ENCODE results near the gene NFIB. TPM values are rescaled to one million over a fixed set of nuclear protein-coding genes. Genes with fewer than 3 reads are reported as not detected.
A peak's percentile ranks its signal among the peaks of the same experiment; 100 is the strongest.

NFIB gene
- total RNA-seq, 1 donor from 2014 or later, result 1.5 TPM

DNA sequence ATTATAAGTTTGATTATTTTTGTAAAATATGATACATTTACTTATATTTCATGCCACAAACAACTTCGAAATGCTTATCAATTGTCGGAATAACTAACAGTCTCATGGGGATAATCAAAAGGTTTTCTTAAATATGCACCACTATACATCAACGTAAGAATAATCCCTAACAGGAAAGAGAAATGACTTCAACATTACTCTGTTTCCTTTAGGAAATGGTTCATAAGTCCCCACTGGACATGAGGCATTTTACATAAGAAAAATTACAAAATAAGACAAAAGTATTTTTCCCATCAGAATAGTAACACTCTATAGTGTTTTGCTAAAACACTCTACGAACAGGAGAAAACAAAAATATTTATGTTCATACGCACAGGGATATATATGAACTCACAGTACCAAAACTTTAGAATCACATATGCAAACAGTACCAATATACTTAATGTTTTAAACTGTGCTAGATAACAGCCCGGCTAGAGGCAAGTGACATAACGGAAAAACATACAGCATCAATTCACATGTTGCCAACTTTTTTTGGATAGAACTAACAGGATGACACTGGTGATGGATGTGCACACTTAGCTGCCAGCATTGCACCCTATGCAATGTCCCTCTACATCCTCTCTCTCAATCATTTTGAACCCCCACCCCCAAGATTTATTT is 120.5 kb downstream of the NFIB start:
- Mint-ChIP-seq H3K9me3 (ENCODE audit: unreplicated experiment) (no peaks in the 10 kb centered on the region), H3K36me3 (ENCODE audit: unreplicated experiment) (no peaks in the 10 kb centered on the region), H3K4me3 (ENCODE audit: unreplicated experiment) (no peak overlapping the region), H3K27me3 (ENCODE audit: unreplicated experiment) (no peaks in the 10 kb centered on the region), H3K4me1 (ENCODE audit: low read depth, unreplicated experiment) (no peaks in the 10 kb centered on the region), H3K27ac (ENCODE audit: unreplicated experiment) (no peak overlapping the region)
- DNase-seq, result no peak
- TF ChIP-seq, protein P1, sequence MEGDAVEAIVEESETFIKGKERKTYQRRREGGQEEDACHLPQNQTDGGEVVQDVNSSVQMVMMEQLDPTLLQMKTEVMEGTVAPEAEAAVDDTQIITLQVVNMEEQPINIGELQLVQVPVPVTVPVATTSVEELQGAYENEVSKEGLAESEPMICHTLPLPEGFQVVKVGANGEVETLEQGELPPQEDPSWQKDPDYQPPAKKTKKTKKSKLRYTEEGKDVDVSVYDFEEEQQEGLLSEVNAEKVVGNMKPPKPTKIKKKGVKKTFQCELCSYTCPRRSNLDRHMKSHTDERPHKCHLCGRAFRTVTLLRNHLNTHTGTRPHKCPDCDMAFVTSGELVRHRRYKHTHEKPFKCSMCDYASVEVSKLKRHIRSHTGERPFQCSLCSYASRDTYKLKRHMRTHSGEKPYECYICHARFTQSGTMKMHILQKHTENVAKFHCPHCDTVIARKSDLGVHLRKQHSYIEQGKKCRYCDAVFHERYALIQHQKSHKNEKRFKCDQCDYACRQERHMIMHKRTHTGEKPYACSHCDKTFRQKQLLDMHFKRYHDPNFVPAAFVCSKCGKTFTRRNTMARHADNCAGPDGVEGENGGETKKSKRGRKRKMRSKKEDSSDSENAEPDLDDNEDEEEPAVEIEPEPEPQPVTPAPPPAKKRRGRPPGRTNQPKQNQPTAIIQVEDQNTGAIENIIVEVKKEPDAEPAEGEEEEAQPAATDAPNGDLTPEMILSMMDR (IDR thresholded peaks at IDR 0.05; ENCODE audit: partially characterized antibody, unreplicated experiment), result no peak

DNA sequence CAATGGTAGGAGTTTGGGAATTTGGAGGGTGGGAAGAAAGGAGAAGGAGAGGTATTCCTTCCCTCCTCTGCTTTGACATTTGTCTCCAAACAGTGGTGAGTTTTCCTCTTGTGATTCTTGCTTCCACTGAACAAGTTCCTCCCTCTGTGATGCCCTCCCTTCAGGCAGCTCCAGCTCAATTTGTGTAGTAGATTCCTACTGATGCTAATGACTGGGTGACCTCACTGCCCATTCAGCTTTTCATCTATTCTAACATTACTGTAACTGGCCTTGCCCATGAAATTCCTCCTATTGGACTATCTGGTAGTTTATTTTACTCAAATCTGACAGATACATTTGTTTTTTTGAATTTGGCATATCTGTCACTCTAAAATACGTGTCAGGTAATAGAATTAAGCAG is 121.4 kb downstream of the NFIB start:
- H3K4me3 Mint-ChIP-seq (ENCODE audit: unreplicated experiment), result no peak overlapping the region
- no peaks in the 10 kb centered on the region for H3K9me3 Mint-ChIP-seq (ENCODE audit: unreplicated experiment)
- H3K27ac Mint-ChIP-seq (ENCODE audit: unreplicated experiment), result no peak overlapping the region
- no peaks in the 10 kb centered on the region for H3K4me1 Mint-ChIP-seq (ENCODE audit: low read depth, unreplicated experiment)
- H3K36me3 Mint-ChIP-seq (ENCODE audit: unreplicated experiment), result no peaks in the 10 kb centered on the region
- no peaks in the 10 kb centered on the region for H3K27me3 Mint-ChIP-seq (ENCODE audit: unreplicated experiment)
- DNase-seq, result no peak
- TF ChIP-seq, protein P1 (IDR thresholded peaks at IDR 0.05; ENCODE audit: partially characterized antibody, unreplicated experiment), result no peak

DNA sequence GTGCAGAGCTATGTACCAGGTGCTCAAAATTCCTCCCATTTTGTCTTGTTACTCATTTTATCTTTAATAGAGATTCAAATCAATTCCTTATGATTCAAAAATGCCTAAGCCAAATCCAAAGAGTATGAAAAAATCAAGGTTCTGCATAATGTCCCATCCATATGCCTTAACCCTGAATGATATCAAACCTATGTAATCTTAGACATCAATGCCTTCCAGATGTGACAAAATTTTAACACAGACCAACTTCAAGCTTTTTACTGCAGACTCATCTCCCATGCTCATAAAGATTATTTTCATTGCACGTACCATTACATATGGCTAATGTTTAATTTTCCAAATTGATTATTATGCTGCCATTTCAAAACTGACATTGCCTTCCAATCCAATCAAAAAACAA is 122.4 kb downstream of the NFIB start:
- H3K4me3 Mint-ChIP-seq (ENCODE audit: unreplicated experiment), result no peak overlapping the region
- no peaks in the 10 kb centered on the region for H3K4me1 Mint-ChIP-seq (ENCODE audit: low read depth, unreplicated experiment)
- H3K9me3 Mint-ChIP-seq (ENCODE audit: unreplicated experiment), result no peaks in the 10 kb centered on the region
- H3K27ac Mint-ChIP-seq (ENCODE audit: unreplicated experiment), result peak overlapping the region; percentile 3
- H3K36me3 Mint-ChIP-seq (ENCODE audit: unreplicated experiment), result no peaks in the 10 kb centered on the region
- TF ChIP-seq, protein P1 (IDR thresholded peaks at IDR 0.05; ENCODE audit: partially characterized antibody, unreplicated experiment), result no peak
- no peak for DNase-seq
- peaks cover under 1% of the 10 kb centered on the region for H3K27me3 Mint-ChIP-seq (ENCODE audit: unreplicated experiment)

DNA sequence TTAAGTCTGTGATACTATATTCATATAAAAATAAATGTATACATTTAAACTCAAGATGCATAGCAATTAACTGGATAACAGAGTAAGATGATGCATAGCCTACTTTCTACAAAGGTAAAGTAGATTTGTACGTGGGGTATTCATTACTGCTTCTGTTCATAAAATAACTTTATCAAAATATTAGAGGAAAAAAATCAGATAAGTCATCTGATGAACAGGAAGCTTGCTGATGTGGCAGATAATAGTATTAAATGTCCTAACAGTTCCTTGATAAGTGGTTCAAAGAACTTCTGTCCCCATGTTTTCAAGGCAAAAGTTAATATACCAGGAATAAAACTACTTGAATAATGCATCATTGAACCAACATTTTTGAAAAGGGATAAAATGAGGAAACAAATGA is 123.7 kb downstream of the NFIB start:
- Mint-ChIP-seq H3K9me3 (ENCODE audit: unreplicated experiment) (no peaks in the 10 kb centered on the region), H3K4me1 (ENCODE audit: low read depth, unreplicated experiment) (no peaks in the 10 kb centered on the region), H3K27me3 (ENCODE audit: unreplicated experiment) (peaks cover 1% of the 10 kb centered on the region), H3K36me3 (ENCODE audit: unreplicated experiment) (no peaks in the 10 kb centered on the region), H3K27ac (ENCODE audit: unreplicated experiment) (no peak overlapping the region), H3K4me3 (ENCODE audit: unreplicated experiment) (no peak overlapping the region)
- DNase-seq, result no peak
- TF ChIP-seq, protein P1 (IDR thresholded peaks at IDR 0.05; ENCODE audit: partially characterized antibody, unreplicated experiment), result no peak

DNA sequence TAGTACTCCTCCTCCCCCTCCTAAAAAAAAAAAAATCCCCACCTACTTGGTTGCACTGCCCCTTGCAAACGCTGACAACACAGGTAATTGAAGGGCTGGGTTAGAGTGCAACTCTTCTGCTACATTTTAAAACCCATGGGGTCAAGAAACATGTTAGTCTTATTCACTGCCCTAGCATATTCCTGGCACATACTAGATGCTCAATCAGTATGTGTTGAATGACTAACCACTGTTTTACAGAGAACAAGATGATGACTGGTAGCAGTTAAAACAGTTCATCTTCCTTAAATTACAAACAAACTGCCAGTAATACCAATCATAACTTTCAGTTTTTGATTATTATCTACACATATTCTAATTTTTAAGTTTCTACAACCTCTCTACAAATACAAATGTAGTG is 124.4 kb downstream of the NFIB start:
- TF ChIP-seq, protein P1 (IDR thresholded peaks at IDR 0.05; ENCODE audit: partially characterized antibody, unreplicated experiment), result no peak

More for the DNA sequence above, 124.4 kb downstream of the NFIB start:
- H3K36me3 Mint-ChIP-seq (ENCODE audit: unreplicated experiment), result no peaks in the 10 kb centered on the region
- H3K27ac Mint-ChIP-seq (ENCODE audit: unreplicated experiment), result no peak overlapping the region
- peaks cover 1% of the 10 kb centered on the region for H3K27me3 Mint-ChIP-seq (ENCODE audit: unreplicated experiment)
- no peak overlapping the region for H3K4me3 Mint-ChIP-seq (ENCODE audit: unreplicated experiment)
- H3K9me3 Mint-ChIP-seq (ENCODE audit: unreplicated experiment), result no peaks in the 10 kb centered on the region
- no peak for DNase-seq
- H3K4me1 Mint-ChIP-seq (ENCODE audit: low read depth, unreplicated experiment), result no peaks in the 10 kb centered on the region

Measured in glutamatergic neuron (in vitro differentiated cells).